H1 (cell line): ENCODE measurements around the gene HOXC11. TPM values are rescaled to one million over a fixed set of nuclear protein-coding genes. Genes with fewer than 3 reads are reported as not detected.

Experiments used
- CTCF ChIA-PET: fragments of 300-600 bp; sonication (Branson Sonifier 250); formaldehyde crosslinking; loops from one replicate; lab custom pipeline; 2021; ENCODE audit not compliant: partially characterized antibody; lab: Charles Lee
- POLR2A ChIA-PET: fragments of 300-600 bp; sonication (Branson Sonifier 250); formaldehyde crosslinking; loops from one replicate; lab custom pipeline; 2021; ENCODE audit warnings: inconsistent platforms; ENCODE audit not compliant: partially characterized antibody; lab: Charles Lee
- DNase-seq, 2 experiments: peaks; one replicate each; pipeline versions ENCODE4 v3.0.0 to v3.0.0-alpha.2; 2010 to 2022; ENCODE audit warnings: low spot score in 2 of 2, low read depth in 1 of 2, mixed read lengths in 1 of 2
- FAIRE-seq: peaks from 2 replicates; lab custom pipeline; 2011; peaks lifted over from hg19 to GRCh38; lab: Jason Lieb, UNC
- H2AFZ ChIP-seq: 2 replicates; pipeline ENCODE4 v1.8.1; 2012; ENCODE audit warnings: low read length, inconsistent platforms
- H2AK5ac ChIP-seq: 2 replicates; pipeline ENCODE4 v1.6.1; 2013; ENCODE audit warnings: low read depth, low read length
- H2BK120ac ChIP-seq: replicated peaks from 2 replicates; pipeline ENCODE3; 2013; ENCODE audit warnings: low read depth, low read length, inconsistent platforms
- H2BK12ac ChIP-seq: 2 replicates; pipeline ENCODE4 v1.6.1; 2013; ENCODE audit warnings: low read depth, low read length
- H2BK15ac ChIP-seq: 2 replicates; pipeline ENCODE4 v1.6.1; 2013; ENCODE audit warnings: low read length
- H2BK20ac ChIP-seq: 2 replicates; pipeline ENCODE4 v1.6.1; 2013; ENCODE audit warnings: low read length
- H2BK5ac ChIP-seq: 2 replicates; pipeline ENCODE4 v1.6.1; 2013; ENCODE audit warnings: low read depth, low read length
- H3K14ac ChIP-seq: 2 replicates; pipeline ENCODE4 v1.6.1; 2013; ENCODE audit warnings: inconsistent platforms; ENCODE audit not compliant: insufficient read length
- H3K18ac ChIP-seq: 2 replicates; pipeline ENCODE4 v1.6.1; 2013; ENCODE audit warnings: low read length; ENCODE audit errors: extremely low read depth
- H3K23ac ChIP-seq: 2 replicates; pipeline ENCODE4 v1.6.1; 2013; ENCODE audit warnings: inconsistent platforms; ENCODE audit not compliant: insufficient read length
- H3K23me2 ChIP-seq: 2 replicates; pipeline ENCODE4 v1.6.1; 2013; ENCODE audit warnings: low read depth, low read length
- H3K27ac ChIP-seq: 2 replicates; pipeline ENCODE4 v1.6.1; 2011; ENCODE audit warnings: low read depth, low read length, inconsistent platforms
- H3K27me3 ChIP-seq, 4 experiments: replicated peaks in 1 of 4; 1 replicate in 1 of 4; 2 replicates in 3 of 4; pipeline versions ENCODE4 v1.6.1 to v1.8.1; 2011 to 2013; ENCODE audit warnings: low read length in 3 of 4, mild to moderate bottlenecking in 3 of 4, inconsistent platforms in 2 of 4, mixed read lengths in 2 of 4, moderate library complexity in 1 of 4; ENCODE audit not compliant: control insufficient read depth in 3 of 4, insufficient read depth in 3 of 4; ENCODE audit errors: extremely low read depth in 1 of 4
- H3K36me3 ChIP-seq, 4 experiments: 2 replicates each; pipeline versions ENCODE4 v1.6.1 to v1.8.1; 2011 to 2013; ENCODE audit warnings: mild to moderate bottlenecking in 4 of 4, low read length in 3 of 4, moderate library complexity in 2 of 4, control low read depth in 1 of 4, inconsistent platforms in 1 of 4; ENCODE audit not compliant: insufficient read depth in 4 of 4, control insufficient read depth in 2 of 4
- H3K4ac ChIP-seq: replicated peaks from 2 replicates; pipeline ENCODE3; 2013; ENCODE audit warnings: low read length, low read depth, mixed read lengths, inconsistent platforms; ENCODE audit not compliant: insufficient read length
- H3K4me1 ChIP-seq, 4 experiments: replicated peaks in 1 of 4; 1 replicate in 1 of 4; 2 replicates in 3 of 4; pipeline versions ENCODE4 v1.6.1 to v1.8.1; 2011 to 2013; ENCODE audit warnings: low read length in 3 of 4, inconsistent platforms in 2 of 4, mixed read lengths in 1 of 4; ENCODE audit not compliant: insufficient read depth in 4 of 4, control insufficient read depth in 3 of 4
- H3K4me2 ChIP-seq, 2 experiments: 2 replicates each; pipeline versions ENCODE4 v1.6.1 to v1.8.1; 2011 to 2013; ENCODE audit warnings: low read depth in 2 of 2, low read length in 2 of 2, control low read depth in 1 of 2, inconsistent platforms in 1 of 2, mild to moderate bottlenecking in 1 of 2; ENCODE audit not compliant: insufficient read depth in 1 of 2
- H3K4me3 ChIP-seq, 4 experiments: fragments of 200-600, 300-600 bp in 1 of 4; sonication (generic), shearing (Covaris generic), sonication (Bioruptor Twin) in 1 of 4; 2 replicates each; pipeline versions ENCODE4 v1.5.1 to v1.8.1; 2011 to 2016; ENCODE audit warnings: low read length in 4 of 4, low read depth in 3 of 4, control low read depth in 2 of 4, inconsistent platforms in 2 of 4, mild to moderate bottlenecking in 2 of 4, mixed read lengths in 1 of 4, moderate library complexity in 1 of 4; ENCODE audit not compliant: insufficient read depth in 2 of 4; ENCODE audit errors: extremely low read depth in 1 of 4
- H3K56ac ChIP-seq: replicated peaks from 2 replicates; pipeline ENCODE3; 2013; ENCODE audit warnings: low read depth, mild to moderate bottlenecking, mixed read lengths, low read length, inconsistent platforms; ENCODE audit not compliant: insufficient read length
- H3K79me1 ChIP-seq: 2 replicates; pipeline ENCODE4 v1.6.1; 2013; ENCODE audit warnings: low read depth, low read length, control low read depth
- H3K79me2 ChIP-seq, 2 experiments: 2 replicates each; pipeline versions ENCODE4 v1.6.1 to v1.8.1; 2012 to 2013; ENCODE audit warnings: low read length in 2 of 2, mild to moderate bottlenecking in 2 of 2, inconsistent platforms in 1 of 2; ENCODE audit not compliant: insufficient read depth in 2 of 2, control insufficient read depth in 1 of 2
- H3K9ac ChIP-seq, 4 experiments: replicated peaks in 1 of 4; 1 replicate in 1 of 4; 2 replicates in 3 of 4; pipeline versions ENCODE4 v1.6.1 to v1.8.1; 2011 to 2013; ENCODE audit warnings: low read depth in 3 of 4, low read length in 3 of 4, control low read depth in 2 of 4, mild to moderate bottlenecking in 2 of 4, moderate library complexity in 2 of 4, inconsistent platforms in 1 of 4; ENCODE audit errors: extremely low read depth in 1 of 4
- H3K9me3 ChIP-seq, 2 experiments: 2 replicates each; pipeline versions ENCODE4 v1.6.1 to v1.8.1; 2012 to 2013; ENCODE audit warnings: mild to moderate bottlenecking in 2 of 2, moderate library complexity in 2 of 2, control low read depth in 1 of 2, inconsistent platforms in 1 of 2, low read depth in 1 of 2, low read length in 1 of 2, mixed read lengths in 1 of 2; ENCODE audit not compliant: insufficient read depth in 2 of 2
- H4K20me1 ChIP-seq, 2 experiments: replicated peaks in 1 of 2; 2 replicates each; pipeline versions ENCODE3 to v1.8.1; 2011 to 2013; ENCODE audit warnings: inconsistent platforms in 2 of 2, low read length in 2 of 2, mild to moderate bottlenecking in 1 of 2; ENCODE audit not compliant: insufficient read depth in 2 of 2, control insufficient read depth in 1 of 2
- H4K5ac ChIP-seq: 2 replicates; pipeline ENCODE4 v1.6.1; 2013; ENCODE audit warnings: low read length, low read depth, mixed read lengths, inconsistent platforms; ENCODE audit not compliant: insufficient read length
- H4K8ac ChIP-seq: 2 replicates; pipeline ENCODE4 v1.8.0; 2013; ENCODE audit warnings: mild to moderate bottlenecking, moderate library complexity, low read length, inconsistent platforms; ENCODE audit not compliant: insufficient read depth; ENCODE audit errors: extremely low read depth
- H4K91ac ChIP-seq: replicated peaks from 2 replicates; pipeline ENCODE3; 2013; ENCODE audit warnings: low read length, mixed read lengths, inconsistent platforms; ENCODE audit not compliant: insufficient read length
- RBBP5 ChIP-seq: IDR thresholded peaks from 2 replicates; pipeline ENCODE4 v1.7.1; 2012; ENCODE audit warnings: low read depth, mild to moderate bottlenecking, inconsistent platforms, low read length, moderate library complexity, borderline replicate concordance
- RNF2 ChIP-seq: fragments of 200-900, 300-1000 bp; sonication (generic); IDR thresholded peaks from 2 replicates; pipeline ENCODE4 v1.7.1; 2016; ENCODE audit warnings: borderline replicate concordance, low read depth, mild to moderate bottlenecking, antibody characterized with exemption, low read length; ENCODE audit not compliant: poor library complexity, severe bottlenecking; ENCODE audit errors: missing control alignments
- WGBS, 2 experiments: shearing (Covaris generic) in 1 of 2; methylation state at CpG; one replicate each; pipeline versions ENCODE4 v1.1.6 to v1.1.7; 2013 to 2015; ENCODE audit warnings: low lambda C conversion rate in 2 of 2, mixed read lengths in 2 of 2, inconsistent platforms in 1 of 2, low coverage in 1 of 2, missing lambda C conversion rate in 1 of 2; ENCODE audit not compliant: insufficient replicate concordance in 2 of 2, insufficient coverage in 1 of 2, insufficient read length in 1 of 2; ENCODE audit errors: extremely low coverage in 1 of 2, missing lambda C conversion rate in 1 of 2; 5-methylcytosine and 5-hydroxymethylcytosine counted together
- polyA plus RNA-seq, 7 experiments: library from polyadenylated mRNA; depleted of rRNA in 3 of 7; stranded (reverse) in 5 of 7; unstranded in 2 of 7; fragments of >200 nt in 5 of 7; fragments of 200-250 nt in 2 of 7; gene quantifications; 1 replicate in 5 of 7; 2 replicates in 1 of 7; 4 replicates in 1 of 7; pipeline versions ENCODE4 v1.2.1 to v1.2.3, GENCODE V29; 2011 to 2013; ENCODE audit warnings: missing spikeins in 2 of 7, mixed read lengths in 2 of 7
- total RNA-seq: library from RNA; stranded (reverse); fragmentation: NEBNext Ultra II Directional; extraction: Animal tissue kit (Norgen Biotek cat#: 25700); gene quantifications from 2 replicates; pipeline ENCODE4 v1.2.1, GENCODE V29; 2021

HOXC11 gene
- total and polyA plus RNA-seq, 2 of the 8 experiments (the other 6 are each of a cell fraction or from before 2014, with no cell fraction given): not detected

GRCh38 chr12:53985692-53985993 is 12.7 kb downstream of the HOXC11 start:
- Histone ChIP-seq H2BK15ac (no peak overlapping the region), H2BK12ac (0 out of 2 replicates have a peak overlapping the region, but pooled peaks have one; percentile 27), H3K56ac (no peak overlapping the region), H3K27me3 (peaks cover 94 to 99% (median 97%) of the 10 kb centered on the region in 4 experiments), H4K20me1 (peaks cover 15 to 30% of the 10 kb centered on the region in 2 experiments), H2BK20ac (no peak overlapping the region), H3K27ac (no peak overlapping the region), H2AFZ (no peak overlapping the region), H3K4me3 (peak overlapping the region in 1 of 4 experiments; percentile 38; a peak in 2 of 8 replicates), H3K79me2 (no peaks in the 10 kb centered on the region), H3K4me2 (peak overlapping the region; percentile 41 to 55; a peak in 3 of 4 replicates), H3K9me3 (peaks cover 0 to 9% of the 10 kb centered on the region in 2 experiments; a peak in 1 of 4 replicates), H3K9ac (no peak overlapping the region), H3K23me2 (no peaks in the 10 kb centered on the region), H4K91ac (no peak overlapping the region), H3K79me1 (no peaks in the 10 kb centered on the region), H3K18ac (peak overlapping the region; percentile 32; the same call in 1 of the 2 replicates), H3K4ac (no peak overlapping the region), H4K5ac (no peak overlapping the region), H2AK5ac (no peak overlapping the region), H3K4me1 (peaks cover 0 to 6% (median 3%) of the 10 kb centered on the region in 4 experiments; a peak in 3 of 7 replicates), H4K8ac (no peak overlapping the region; the same call in 1 of the 2 replicates), H2BK120ac (no peak overlapping the region), H3K36me3 (peaks cover 0 to 8% (median 0%) of the 10 kb centered on the region in 4 experiments; a peak in 1 of 8 replicates), H3K14ac (no peak overlapping the region), H2BK5ac (no peak overlapping the region), H3K23ac (no peak overlapping the region)
- no peak for TF ChIP-seq RBBP5
- peak; percentile 83 for TF ChIP-seq RNF2
- POLR2A ChIA-PET: interaction anchor here (0.9 to 1.2 kb wide), 4 partner anchors 9 to 36 kb away, joined by 3 to 4 read pairs (median 4); partner anchors contain the start of gene HOXC11
- DNase-seq: no peak
- CTCF ChIA-PET: interaction anchor here (0.6 to 5.8 kb wide), 33 partner anchors 10 to 772 kb away, joined by 3 to 91 read pairs (median 5); partner anchors contain the start of genes HOTAIR, HOXC12, HOXC4 and HOXC5
- 13% methylated on average over 21 of the region's 21 CpGs; no CpG with 5 or more reads in 1 of the 2 experiments for WGBS, 2 experiments
- no peak for FAIRE-seq
